Stimulated activated naive CD4-positive, alpha-beta T cell treated with Interleukin-2 at 50 U/mL for 16 hours (primary cell): ENCODE data around the gene GNPTAB.

Source experiments
- DNase-seq: peaks from one replicate; lab custom pipeline; 2025; lab: John Stamatoyannopoulos, UW

Gene GNPTAB

GRCh38 chr12:101696251-101697196 lies 134.2 kb downstream of the GNPTAB start:
- DNase-seq = no peak

- DNase-seq = no peak
Measured at GRCh38 chr12:101695706-101696105, 135.1 kb downstream of the GNPTAB start.
